ENCODE data around the gene CCDC102A.

CCDC102A gene

GRCh38 chr16:57517397-57518367 is 18.7 kb downstream of the CCDC102A start:
- DNase-seq: no peak

DNA sequence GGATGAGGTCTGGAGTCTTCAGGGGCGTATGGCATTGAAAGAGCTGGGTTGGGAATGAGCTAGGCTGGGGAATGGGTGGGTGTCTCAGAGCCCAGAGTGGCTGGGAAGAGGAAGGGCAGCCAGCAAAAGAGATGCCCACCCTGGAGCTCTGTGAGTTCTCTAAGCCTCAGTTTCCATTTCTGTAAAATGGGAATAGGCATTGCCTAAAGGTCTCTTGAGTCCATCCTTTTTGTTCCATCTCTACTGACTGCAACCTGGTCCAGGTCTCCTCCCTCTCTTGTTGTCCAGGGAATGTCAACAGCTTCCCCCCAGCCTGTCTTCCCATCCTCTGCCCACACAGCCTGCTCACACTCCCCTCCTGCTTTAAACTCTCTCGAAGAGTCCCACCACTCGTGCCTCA is 19.6 kb downstream of the CCDC102A start:
- no peak for DNase-seq

- no peak for DNase-seq
Observed at GRCh38 chr16:57516176-57516725, 20.1 kb downstream of the CCDC102A start.

DNA sequence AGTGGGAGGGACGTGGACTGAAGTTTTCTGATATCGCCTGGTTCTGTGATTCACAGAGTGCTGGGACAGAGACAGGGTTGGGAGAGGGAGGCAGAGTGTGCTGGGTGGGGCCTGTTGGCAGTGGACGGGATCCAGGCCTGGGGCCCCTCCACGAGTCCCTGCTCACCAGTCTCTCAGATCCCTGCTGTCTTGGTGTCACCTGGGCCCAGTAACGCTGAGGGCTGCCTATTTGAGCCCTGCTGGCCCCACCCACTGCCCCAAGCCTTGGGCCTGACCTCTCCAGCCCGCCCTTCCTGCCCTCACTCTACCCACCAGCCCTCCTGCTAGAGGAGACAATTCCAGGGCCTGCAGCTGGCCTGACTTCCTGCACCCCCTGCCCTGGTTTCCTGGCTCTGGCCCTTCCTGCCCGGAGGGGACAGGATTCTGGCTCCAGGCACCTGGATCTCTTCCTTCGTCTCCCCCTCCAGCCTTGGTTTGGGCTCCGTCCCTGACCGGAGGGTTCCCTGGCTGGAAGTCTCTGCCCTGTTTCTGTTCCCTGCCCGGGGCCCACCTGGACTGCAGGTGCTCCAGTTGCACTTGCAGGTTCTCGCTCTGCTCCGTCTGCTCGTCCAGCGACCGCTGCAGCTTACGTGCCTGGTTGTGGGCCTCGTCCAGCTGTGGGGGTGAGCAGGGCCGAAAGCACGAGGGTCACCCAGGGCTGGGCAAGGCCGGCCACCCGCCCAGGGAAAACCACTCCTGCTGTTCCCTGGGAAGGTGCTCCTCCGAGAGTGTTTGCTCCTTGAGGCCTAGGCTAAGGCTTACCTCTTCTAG is 21.4 kb downstream of the CCDC102A start:
- DNase-seq: no peak

DNA sequence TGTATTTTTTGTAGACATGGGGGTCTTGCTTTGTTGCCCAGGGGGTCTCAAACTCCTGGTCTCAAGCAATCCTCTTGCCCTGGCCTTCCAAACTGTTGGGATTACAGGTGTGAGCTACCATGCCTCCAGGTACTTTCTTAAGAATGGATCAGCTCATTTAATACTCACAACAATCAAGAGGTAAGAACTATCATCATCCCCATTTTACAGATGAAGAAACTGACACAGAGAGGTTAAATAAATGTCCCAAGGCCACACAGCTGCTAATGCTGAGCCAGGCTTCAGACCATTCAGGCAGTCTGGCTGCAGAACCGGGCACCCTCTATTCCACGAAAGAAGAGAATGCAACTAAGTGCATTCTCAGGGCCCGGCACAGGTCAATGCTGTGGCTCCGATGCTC is 22.0 kb downstream of the CCDC102A start:
- no peak for DNase-seq

- no peak for DNase-seq
Observed at GRCh38 chr16:57513371-57514102, 22.8 kb downstream of the CCDC102A start.

GRCh38 chr16:57512296-57513001 is 23.9 kb downstream of the CCDC102A start:
- DNase-seq: no peak

GRCh38 chr16:57510016-57510871 is 26.1 kb downstream of the CCDC102A start:
- DNase-seq: no peak

DNA sequence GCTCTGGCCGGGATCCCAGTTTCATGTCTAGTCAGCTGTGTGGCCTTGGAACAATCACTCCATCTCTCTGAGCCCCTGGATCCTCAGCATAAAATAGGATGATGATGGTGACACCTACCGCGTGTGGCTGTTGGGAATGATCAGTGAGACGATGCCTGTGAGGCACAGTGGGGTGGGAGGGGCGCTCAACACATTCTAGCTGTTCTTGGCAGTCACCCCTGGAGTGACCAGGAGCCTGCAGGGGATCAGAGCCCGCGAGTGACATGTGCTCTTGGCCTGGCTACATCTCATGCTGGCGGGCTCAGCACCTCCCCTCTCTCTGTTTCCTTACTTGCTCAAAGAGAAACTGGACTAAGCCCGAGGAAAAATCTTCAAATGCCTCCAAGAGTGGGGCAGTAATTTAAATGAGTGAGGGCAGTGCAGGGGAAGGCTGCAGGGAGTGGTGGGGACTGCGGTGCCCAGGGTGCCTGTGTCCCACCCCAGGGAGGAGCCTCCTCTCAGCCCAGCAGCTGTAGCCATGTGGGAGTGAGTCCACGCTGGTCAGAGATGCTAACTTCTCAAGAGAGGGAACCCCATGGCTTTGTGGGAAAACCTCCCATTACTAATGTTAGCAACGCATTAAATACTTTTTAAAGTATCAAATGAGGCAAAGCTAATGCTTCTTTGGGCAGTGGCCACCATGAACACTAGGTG is 27.0 kb downstream of the CCDC102A start:
- DNase-seq: no peak

- DNase-seq: no peak
Observed at GRCh38 chr16:57508035-57508425, 28.3 kb downstream of the CCDC102A start.

GRCh38 chr16:57507136-57508034 is 29.0 kb downstream of the CCDC102A start:
- DNase-seq: no peak

GRCh38 chr16:57505169-57505568 is 31.2 kb downstream of the CCDC102A start:
- DNase-seq: no peak

DNA sequence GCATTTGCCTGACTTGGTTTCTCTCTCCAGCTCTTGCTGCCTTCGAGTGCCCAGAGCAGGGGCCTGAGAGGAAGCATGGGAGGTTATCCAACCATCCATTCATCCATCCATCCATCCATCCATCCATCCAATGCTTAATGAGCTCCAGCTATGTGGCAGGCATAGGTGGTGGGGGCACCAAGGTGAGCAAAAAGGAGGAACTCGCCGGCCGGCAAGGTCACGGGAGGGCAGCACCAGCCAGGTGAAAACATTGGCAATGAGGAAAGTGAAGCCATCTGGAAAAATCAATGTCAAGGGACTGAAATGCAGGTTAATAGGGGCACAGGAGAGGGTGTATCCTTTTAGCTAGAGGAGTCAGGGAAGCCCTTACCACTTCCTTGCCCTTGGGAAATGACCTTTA is 31.9 kb downstream of the CCDC102A start:
- DNase-seq: no peak

GRCh38 chr16:57504001-57504400 is 32.4 kb downstream of the CCDC102A start:
- DNase-seq: no peak

DNA sequence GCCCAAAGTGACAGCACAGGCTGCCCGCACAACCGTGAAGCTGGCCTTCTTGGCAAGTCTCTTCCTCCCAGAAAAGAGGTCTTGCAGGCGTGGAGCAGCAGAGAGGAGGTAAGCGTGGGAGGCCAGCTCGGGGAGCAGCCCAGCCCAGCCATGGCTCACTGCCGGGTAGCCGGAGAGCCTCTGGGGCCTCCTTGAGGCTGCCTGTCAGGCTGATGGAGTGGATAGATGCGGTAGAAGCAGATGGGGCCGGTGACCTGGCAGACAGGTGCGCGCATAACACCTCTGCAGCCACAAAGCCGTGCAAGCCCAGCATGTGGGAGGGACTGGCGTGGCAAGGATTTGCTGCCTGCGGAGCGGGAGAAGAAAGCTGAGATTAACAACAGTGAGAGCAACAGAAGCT is 33.0 kb downstream of the CCDC102A start:
- DNase-seq: no peak

- no peak for DNase-seq
Observed at GRCh38 chr16:57502048-57502775, 34.2 kb downstream of the CCDC102A start.

DNA sequence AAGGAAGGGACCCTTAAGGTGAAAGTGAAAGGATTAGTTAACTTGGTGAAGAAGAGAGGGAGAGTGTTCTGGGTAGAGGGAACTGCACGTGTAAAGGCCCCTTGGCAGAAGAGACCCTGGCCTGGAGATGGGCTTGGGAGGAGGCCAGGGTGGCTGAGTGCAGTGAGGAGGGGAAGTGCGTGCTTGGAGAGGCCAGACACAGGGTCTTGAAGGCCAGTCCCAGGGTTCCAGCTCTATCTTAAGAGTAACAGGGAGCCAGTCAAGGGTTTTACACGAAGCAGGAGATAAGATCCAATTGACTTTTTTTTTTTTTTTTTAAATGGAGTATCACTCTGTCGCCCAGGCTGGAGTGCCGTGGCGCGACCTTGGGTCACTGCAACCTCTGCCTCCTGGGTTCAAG is 34.9 kb downstream of the CCDC102A start:
- DNase-seq: no peak

DNA sequence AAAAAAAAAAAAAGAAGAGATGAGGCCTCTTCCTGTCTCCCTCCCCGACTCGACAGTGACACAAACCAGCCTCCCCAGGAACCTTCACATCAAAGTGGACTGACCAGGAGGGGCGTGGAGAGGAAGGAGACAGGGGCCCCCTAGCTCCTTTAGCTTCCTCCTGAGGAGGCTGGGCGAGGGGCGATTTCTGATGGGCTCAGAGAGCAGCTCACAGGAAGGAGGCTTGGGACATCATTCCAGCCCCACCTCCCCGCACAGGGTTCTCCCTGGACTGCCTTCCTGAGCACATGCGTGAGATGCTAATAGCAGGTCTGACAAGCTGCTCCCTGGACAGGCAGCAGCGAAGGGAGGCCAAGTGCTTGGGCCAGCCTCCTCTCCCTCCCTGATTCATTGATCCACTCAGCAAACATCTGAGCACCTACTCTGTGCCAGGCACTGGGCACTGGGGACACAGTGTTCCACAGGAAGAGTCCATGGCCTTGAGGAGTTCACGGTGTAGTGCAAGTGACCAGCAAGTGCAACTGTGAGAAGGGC is 35.7 kb downstream of the CCDC102A start:
- no peak for DNase-seq
